ENCODE measurements around the gene CDC42BPA. TPM values are rescaled to one million over a fixed set of nuclear protein-coding genes. Genes with fewer than 3 reads are reported as not detected.
"Not testable (repeated sequence)": the region's sequence is repeated elsewhere in the genome, so short reads cannot be mapped to it uniquely, and the experiment has no call there.

The CDC42BPA gene
- total and polyA plus RNA-seq, 8 donors: 6.2 to 198 (median 64.5) TPM

DNA sequence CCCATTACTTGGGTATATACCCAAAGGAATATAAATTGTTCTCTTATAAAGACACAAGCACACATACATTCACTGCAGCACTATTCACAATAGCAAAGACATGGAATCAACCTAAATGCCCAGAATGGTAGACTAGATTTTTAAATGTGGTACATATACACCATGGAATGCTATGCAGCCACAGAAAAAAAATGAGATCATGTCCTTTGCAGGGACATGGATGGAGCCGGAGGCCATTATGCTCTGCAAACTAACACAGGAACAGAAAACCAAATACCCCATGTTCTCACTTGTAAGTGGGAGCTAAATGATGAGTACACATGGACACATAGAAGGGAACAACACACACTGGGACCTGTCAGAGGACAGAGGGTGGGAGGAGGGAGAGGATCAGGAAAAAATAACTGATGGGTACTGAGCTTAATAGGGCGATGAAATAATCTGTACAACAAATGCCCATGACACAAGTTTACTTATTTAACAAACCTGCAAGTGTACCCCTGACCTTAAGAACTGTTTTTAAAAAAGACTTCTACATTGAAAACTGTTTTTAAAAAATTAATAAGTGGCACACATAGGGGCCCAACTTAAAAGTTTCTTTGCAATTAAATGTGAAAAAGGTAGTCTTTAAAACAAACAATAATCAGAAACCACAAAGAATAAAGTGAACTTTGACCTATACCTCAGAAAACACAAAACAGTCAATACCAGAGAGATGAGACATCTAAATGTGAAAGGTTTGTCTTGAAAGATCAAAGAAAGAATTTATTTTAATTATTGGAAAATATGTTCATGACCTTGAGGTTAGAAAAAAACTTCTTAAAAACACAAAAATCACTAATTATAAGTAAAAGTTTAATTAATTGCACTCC is 75.2 kb downstream of the CDC42BPA start:
- intact Hi-C loops (cut with DNase I; ENCODE audit: low total_unique reads): no loop called here
- 65 to 88% (median 77%) methylated on average over 2 of the region's 2 CpGs for WGBS, 5 donors
- peak overlapping the region in 2 of 5 donors; percentile 11 to 59 for H3K27ac ChIP-seq
- TF ChIP-seq EP300 (IDR thresholded peaks at IDR 0.05) (no peak), POLR2AphosphoS5 (IDR thresholded peaks at IDR 0.05) (no peak), POLR2A (IDR thresholded peaks at IDR 0.05) (no peak)
- TF ChIP-seq, protein P1, sequence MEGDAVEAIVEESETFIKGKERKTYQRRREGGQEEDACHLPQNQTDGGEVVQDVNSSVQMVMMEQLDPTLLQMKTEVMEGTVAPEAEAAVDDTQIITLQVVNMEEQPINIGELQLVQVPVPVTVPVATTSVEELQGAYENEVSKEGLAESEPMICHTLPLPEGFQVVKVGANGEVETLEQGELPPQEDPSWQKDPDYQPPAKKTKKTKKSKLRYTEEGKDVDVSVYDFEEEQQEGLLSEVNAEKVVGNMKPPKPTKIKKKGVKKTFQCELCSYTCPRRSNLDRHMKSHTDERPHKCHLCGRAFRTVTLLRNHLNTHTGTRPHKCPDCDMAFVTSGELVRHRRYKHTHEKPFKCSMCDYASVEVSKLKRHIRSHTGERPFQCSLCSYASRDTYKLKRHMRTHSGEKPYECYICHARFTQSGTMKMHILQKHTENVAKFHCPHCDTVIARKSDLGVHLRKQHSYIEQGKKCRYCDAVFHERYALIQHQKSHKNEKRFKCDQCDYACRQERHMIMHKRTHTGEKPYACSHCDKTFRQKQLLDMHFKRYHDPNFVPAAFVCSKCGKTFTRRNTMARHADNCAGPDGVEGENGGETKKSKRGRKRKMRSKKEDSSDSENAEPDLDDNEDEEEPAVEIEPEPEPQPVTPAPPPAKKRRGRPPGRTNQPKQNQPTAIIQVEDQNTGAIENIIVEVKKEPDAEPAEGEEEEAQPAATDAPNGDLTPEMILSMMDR (IDR thresholded peaks at IDR 0.05): no peak
- no peak overlapping the region for H3K4me3 ChIP-seq
- no peaks in the 10 kb centered on the region for H3K27me3 ChIP-seq
- no peak for DNase-seq
- H3K36me3 ChIP-seq: no peaks in the 10 kb centered on the region
- no peaks in the 10 kb centered on the region for H3K9me3 ChIP-seq
- peaks cover 6 to 43% (median 20%) of the 10 kb centered on the region in 4 donors for H3K4me1 ChIP-seq

DNA sequence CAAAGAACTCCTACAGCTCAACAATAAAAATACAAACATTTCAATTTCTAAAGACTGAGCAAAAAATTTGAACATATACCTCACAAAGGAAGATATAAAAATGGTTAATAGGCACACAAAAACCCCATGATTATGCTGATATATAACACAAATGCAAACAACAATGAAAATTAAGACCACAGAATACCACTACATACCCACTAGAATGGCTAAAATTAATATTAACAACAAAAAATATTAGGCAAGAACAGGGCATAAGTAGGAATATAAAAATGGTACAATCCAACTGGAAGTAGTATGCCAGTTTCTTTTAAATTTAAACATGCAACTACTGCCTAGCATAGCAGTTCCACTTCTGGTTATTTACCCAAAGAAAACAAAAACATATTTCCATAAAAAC is 77.3 kb downstream of the CDC42BPA start:
- Histone ChIP-seq H3K9me3 (no peaks in the 10 kb centered on the region), H3K27ac (no peak overlapping the region), H3K36me3 (no peaks in the 10 kb centered on the region), H3K27me3 (no peaks in the 10 kb centered on the region), H3K4me1 (peaks cover 6 to 43% (median 20%) of the 10 kb centered on the region in 4 donors), H3K4me3 (no peak overlapping the region)
- DNase-seq: no peak
- TF ChIP-seq EP300 (IDR thresholded peaks at IDR 0.05) (no peak), POLR2A (IDR thresholded peaks at IDR 0.05) (no peak), POLR2AphosphoS5 (IDR thresholded peaks at IDR 0.05) (no peak)
- TF ChIP-seq, protein P1 (IDR thresholded peaks at IDR 0.05): no peak
- intact Hi-C loops (cut with DNase I; ENCODE audit: low total_unique reads): no loop called here

DNA sequence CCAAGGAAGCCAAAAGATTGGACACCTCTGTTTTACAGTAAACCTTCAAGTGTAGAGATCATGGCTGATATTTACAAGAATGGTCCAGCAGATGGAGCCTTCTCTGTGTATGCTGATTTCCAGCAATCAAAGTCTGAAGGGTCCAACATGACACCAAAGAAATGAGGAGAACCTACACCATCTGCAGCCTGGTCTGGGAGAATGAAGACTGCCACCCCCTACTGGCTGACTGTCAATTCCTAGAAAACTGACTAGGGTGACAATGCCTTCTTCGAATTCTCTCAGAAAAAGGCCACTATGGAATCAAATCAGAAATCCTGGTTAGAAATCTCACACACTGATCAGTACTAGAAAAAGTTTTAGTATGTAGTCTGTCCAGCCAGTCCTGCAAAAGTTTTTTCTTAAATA is 83.3 kb downstream of the CDC42BPA start:
- no peak for TF ChIP-seq POLR2A (IDR thresholded peaks at IDR 0.05)
- TF ChIP-seq, protein P1 (IDR thresholded peaks at IDR 0.05): peak in 3 of 7 experiments; percentile 10 to 45 (median 28)
- peak in 1 of 3 donors; percentile 6 for TF ChIP-seq POLR2AphosphoS5 (IDR thresholded peaks at IDR 0.05)
- no peak for TF ChIP-seq EP300 (IDR thresholded peaks at IDR 0.05)
- Histone ChIP-seq H3K27me3 (no peaks in the 10 kb centered on the region), H3K27ac (no peak overlapping the region), H3K4me3 (no peak overlapping the region), H3K4me1 (peaks cover 0 to 23% (median 12%) of the 10 kb centered on the region in 4 donors), H3K36me3 (peaks cover 0 to 5% (median 0%) of the 10 kb centered on the region in 4 donors), H3K9me3 (no peaks in the 10 kb centered on the region)
- WGBS, 5 donors: 68 to 82% (median 80%) methylated on average over 1 of the region's 1 CpG
- intact Hi-C loops (cut with DNase I; ENCODE audit: low total_unique reads): no loop called here
- DNase-seq: peak in 1 of 2 donors; percentile 69

DNA sequence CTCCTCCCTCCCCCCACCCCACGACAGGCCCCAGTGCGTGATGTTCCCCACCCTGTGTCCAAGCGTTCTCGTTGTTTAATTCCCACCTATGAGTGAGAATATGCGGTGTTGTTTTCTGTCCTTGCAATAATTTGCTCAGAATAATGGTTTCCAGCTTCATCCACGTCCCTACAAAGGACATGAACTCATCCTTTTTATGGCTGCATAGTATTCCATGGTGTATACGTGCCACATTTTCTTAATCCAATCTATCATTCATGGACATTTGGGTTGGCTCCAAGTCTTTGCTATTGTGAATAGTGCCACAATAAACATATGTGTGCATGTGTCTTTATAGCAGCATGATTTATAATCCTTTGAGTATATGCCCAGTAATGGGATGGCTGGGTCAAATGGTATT is 87.2 kb downstream of the CDC42BPA start:
- intact Hi-C loops (cut with DNase I; ENCODE audit: low total_unique reads): not testable (repeated sequence)

DNA sequence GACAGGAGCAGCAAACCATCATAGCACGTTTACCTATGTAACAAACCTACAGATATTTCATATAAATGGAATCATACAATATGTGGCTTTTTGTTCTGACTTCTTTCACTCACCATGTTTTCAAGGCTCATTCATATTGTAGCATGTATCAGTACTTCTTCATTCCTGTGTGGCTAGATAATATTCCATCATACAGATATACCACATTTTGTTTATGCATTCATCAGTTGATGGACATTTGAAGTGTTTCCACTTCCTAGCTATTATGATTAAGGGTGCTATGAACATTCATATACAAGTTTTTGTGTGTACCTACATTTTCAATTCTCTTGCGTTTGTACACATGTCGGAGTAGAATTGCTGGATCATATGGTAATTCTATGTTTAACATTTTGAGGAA is 90.1 kb downstream of the CDC42BPA start:
- H3K27ac ChIP-seq: no peak overlapping the region
- TF ChIP-seq, protein P1 (IDR thresholded peaks at IDR 0.05): no peak
- TF ChIP-seq POLR2AphosphoS5 (IDR thresholded peaks at IDR 0.05): no peak
- 80 to 89% (median 84%) methylated on average over 3 of the region's 3 CpGs for WGBS, 5 donors
- intact Hi-C loops (cut with DNase I; ENCODE audit: low total_unique reads): no loop called here
- no peak overlapping the region for H3K4me3 ChIP-seq
- no peaks in the 10 kb centered on the region for H3K9me3 ChIP-seq
- no peak for DNase-seq
- H3K27me3 ChIP-seq: no peaks in the 10 kb centered on the region
- H3K4me1 ChIP-seq: peaks cover 0 to 22% (median 6%) of the 10 kb centered on the region in 4 donors
- H3K36me3 ChIP-seq: peaks cover 0 to 5% (median 0%) of the 10 kb centered on the region in 4 donors

More for the DNA sequence above, 87.2 kb downstream of the CDC42BPA start:
- not testable (repeated sequence) for H3K4me3 ChIP-seq, H3K27me3 ChIP-seq, H3K9me3 ChIP-seq, DNase-seq, H3K27ac ChIP-seq, H3K36me3 ChIP-seq
- 83 to 97% (median 97%) methylated on average over 6 to 7 of the region's 7 CpGs for WGBS, 5 donors
- peaks cover 0 to 29% (median 10%) of the 10 kb centered on the region in 4 donors for H3K4me1 ChIP-seq

Measured in stomach (tissue), 9 donors.